Neuronal stem cell (in vitro differentiated cells): Measurements from ENCODE around the gene GTF3C1.

Experiments
- DNase-seq: peaks from one replicate; pipeline ENCODE4 v3.0.0-alpha.2; 2013; ENCODE audit warnings: low spot score
- H2AFZ ChIP-seq: one replicate; pipeline ENCODE4 v1.6.1; 2013; ENCODE audit warnings: mild to moderate bottlenecking, low read length, inconsistent platforms
- H2AK5ac ChIP-seq: 2 replicates; pipeline ENCODE4 v1.6.1; 2013; ENCODE audit warnings: low read depth, mild to moderate bottlenecking, inconsistent platforms, low read length, moderate library complexity, mixed read lengths
- H2BK120ac ChIP-seq: 2 replicates; pipeline ENCODE4 v1.6.1; 2013; ENCODE audit warnings: low read depth, mild to moderate bottlenecking, inconsistent platforms, low read length, moderate library complexity, mixed read lengths
- H2BK12ac ChIP-seq: one replicate; pipeline ENCODE4 v1.6.1; 2013; ENCODE audit warnings: low read length, inconsistent platforms
- H2BK15ac ChIP-seq: 2 replicates; pipeline ENCODE4 v1.6.1; 2013; ENCODE audit warnings: mild to moderate bottlenecking, low read length, inconsistent platforms, mixed read lengths
- H2BK5ac ChIP-seq: one replicate; pipeline ENCODE4 v1.6.1; 2013; ENCODE audit warnings: inconsistent platforms, mild to moderate bottlenecking, low read length, moderate library complexity
- H3K14ac ChIP-seq: one replicate; pipeline ENCODE4 v1.6.1; 2013; ENCODE audit warnings: low read length, inconsistent platforms
- H3K18ac ChIP-seq: 2 replicates; pipeline ENCODE4 v1.6.1; 2013; ENCODE audit warnings: low read length, inconsistent platforms
- H3K23ac ChIP-seq: 2 replicates; pipeline ENCODE4 v1.6.1; 2013; ENCODE audit warnings: low read depth, mild to moderate bottlenecking, mixed read lengths, low read length, inconsistent platforms; ENCODE audit not compliant: poor library complexity
- H3K27ac ChIP-seq: replicated peaks from 3 replicates; pipeline ENCODE4 v1.5.1; 2013; ENCODE audit warnings: low read length, inconsistent platforms
- H3K27me3 ChIP-seq, 3 experiments: 2 replicates each; pipeline ENCODE4 v1.6.1; 2013; ENCODE audit warnings: low read length in 3 of 3, mild to moderate bottlenecking in 2 of 3, inconsistent platforms in 1 of 3, low read depth in 1 of 3, mixed read lengths in 1 of 3, moderate library complexity in 1 of 3; ENCODE audit not compliant: control insufficient read depth in 3 of 3, insufficient read depth in 3 of 3
- H3K36me3 ChIP-seq, 2 donors: replicated peaks in 1 of 2; 2 replicates each; pipeline ENCODE4 v1.6.1; 2013; ENCODE audit warnings: low read length in 2 of 2; ENCODE audit not compliant: control insufficient read depth in 2 of 2, insufficient read depth in 2 of 2
- H3K4ac ChIP-seq: 2 replicates; pipeline ENCODE4 v1.6.1; 2013; ENCODE audit warnings: inconsistent platforms, mild to moderate bottlenecking, low read length, moderate library complexity
- H3K4me1 ChIP-seq, 2 donors: 1 replicate in 1 of 2; 2 replicates in 1 of 2; pipeline ENCODE4 v1.6.1; 2013; ENCODE audit warnings: low read length in 2 of 2, low read depth in 1 of 2; ENCODE audit not compliant: control insufficient read depth in 2 of 2, insufficient read depth in 1 of 2
- H3K4me2 ChIP-seq: one replicate; pipeline ENCODE4 v1.6.1; 2013; ENCODE audit warnings: mild to moderate bottlenecking, low read length, inconsistent platforms; ENCODE audit not compliant: insufficient read depth, poor library complexity, severe bottlenecking
- H3K4me3 ChIP-seq, 2 donors: 2 replicates each; pipeline ENCODE4 v1.5.1; 2013; ENCODE audit warnings: low read length in 2 of 2, mild to moderate bottlenecking in 2 of 2, inconsistent platforms in 1 of 2, moderate library complexity in 1 of 2
- H3K79me1 ChIP-seq: one replicate; pipeline ENCODE4 v1.6.1; 2013; ENCODE audit warnings: low read depth, mild to moderate bottlenecking, inconsistent platforms, low read length, moderate library complexity
- H3K9ac ChIP-seq: one replicate; pipeline ENCODE4 v1.6.1; 2013; ENCODE audit warnings: mild to moderate bottlenecking, low read depth, low read length, inconsistent platforms; ENCODE audit not compliant: poor library complexity
- H3K9me3 ChIP-seq, 2 donors: replicated peaks in 1 of 2; 2 replicates each; pipeline versions ENCODE3 to v1.6.1; 2013; ENCODE audit warnings: low read length in 2 of 2, mild to moderate bottlenecking in 2 of 2, inconsistent platforms in 1 of 2, low read depth in 1 of 2, mixed read lengths in 1 of 2, moderate library complexity in 1 of 2; ENCODE audit not compliant: control insufficient read depth in 2 of 2, insufficient read depth in 1 of 2
- H4K8ac ChIP-seq: one replicate; pipeline ENCODE4 v1.6.1; 2013; ENCODE audit warnings: low read depth, mild to moderate bottlenecking, inconsistent platforms, low read length, moderate library complexity
- H4K91ac ChIP-seq: one replicate; pipeline ENCODE4 v1.6.1; 2013; ENCODE audit warnings: low read length, low read depth, mild to moderate bottlenecking, inconsistent platforms; ENCODE audit not compliant: poor library complexity
- WGBS, 2 donors: extraction: QIAGEN DNeasy Blood & Tissue Kit; methylation state at CpG; one replicate each; pipeline ENCODE4 v1.1.7; 2013; ENCODE audit warnings: missing lambda C conversion rate in 2 of 2, mixed read lengths in 1 of 2; ENCODE audit not compliant: insufficient read length in 2 of 2, insufficient replicate concordance in 1 of 2; ENCODE audit errors: extremely low coverage in 2 of 2; 5-methylcytosine and 5-hydroxymethylcytosine counted together

GTF3C1 gene

DNA sequence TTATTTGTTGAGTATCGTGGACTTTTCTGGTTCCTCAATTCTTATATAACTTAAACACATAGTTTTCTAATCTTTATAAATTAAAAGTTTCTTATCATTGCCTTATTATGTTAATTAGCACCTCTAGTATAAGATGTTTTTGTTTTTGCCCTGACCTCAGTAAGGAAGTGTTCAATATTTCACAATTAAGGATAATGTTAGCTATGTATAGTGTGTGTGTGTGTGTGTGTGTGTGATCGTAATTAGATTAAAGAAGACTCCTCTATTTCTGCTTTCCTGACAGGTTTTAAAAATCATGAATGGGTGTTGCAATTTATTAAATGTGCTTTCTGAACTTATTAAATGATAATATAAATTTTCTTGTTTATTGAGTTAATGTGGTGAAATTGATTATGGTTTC is 135.8 kb downstream of the GTF3C1 start:
- no peak overlapping the region for H3K27ac ChIP-seq
- H3K79me1 ChIP-seq = no peaks in the 10 kb centered on the region
- DNase-seq = no peak
- H3K4ac ChIP-seq = no peak overlapping the region
- no peak overlapping the region for H3K4me3 ChIP-seq
- H3K4me2 ChIP-seq = no peak overlapping the region
- peaks cover 0 to 2% of the 10 kb centered on the region in 2 donors for H3K4me1 ChIP-seq
- no peaks in the 10 kb centered on the region for H3K27me3 ChIP-seq
- H3K9me3 ChIP-seq = peaks cover 0 to 5% of the 10 kb centered on the region in 2 donors
- H2AK5ac ChIP-seq = no peak overlapping the region
- H3K36me3 ChIP-seq = no peaks in the 10 kb centered on the region
- H3K9ac ChIP-seq = no peak overlapping the region
- H2BK15ac ChIP-seq = no peak overlapping the region
- no peak overlapping the region for H4K8ac ChIP-seq
- no peak overlapping the region for H3K14ac ChIP-seq
- no peak overlapping the region for H2BK5ac ChIP-seq
- H3K23ac ChIP-seq = no peak overlapping the region
- no peak overlapping the region for H2BK120ac ChIP-seq
- WGBS, 2 donors = no CpG with 5 or more reads among the region's 2 CpGs
- H2BK12ac ChIP-seq = no peak overlapping the region
- no peak overlapping the region for H3K18ac ChIP-seq
- H2AFZ ChIP-seq = no peak overlapping the region
- no peak overlapping the region for H4K91ac ChIP-seq

DNA sequence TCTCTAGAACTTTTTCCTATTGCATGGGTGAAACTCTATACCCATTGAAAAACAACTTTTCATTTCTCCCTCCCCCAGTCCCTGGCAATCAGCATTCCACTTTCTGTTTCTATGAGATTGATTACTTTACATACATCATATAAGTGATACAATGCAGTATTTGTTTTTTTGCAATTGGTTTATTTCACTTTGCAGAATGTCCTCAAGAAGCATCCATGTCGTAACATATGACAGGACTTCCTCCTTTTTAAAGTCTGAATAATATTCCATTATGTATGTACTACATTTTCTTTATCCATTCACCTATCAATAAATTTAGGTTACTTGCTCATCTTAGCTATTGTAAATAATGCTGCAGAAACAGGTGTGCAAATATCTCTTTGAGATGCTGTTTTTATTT is 139.0 kb downstream of the GTF3C1 start:
- H2AK5ac ChIP-seq = no peak overlapping the region
- no peak overlapping the region for H2BK15ac ChIP-seq
- no peaks in the 10 kb centered on the region for H3K27me3 ChIP-seq
- H3K4me1 ChIP-seq = peaks cover 4 to 6% of the 10 kb centered on the region in 2 donors
- no peak overlapping the region for H3K4me2 ChIP-seq
- WGBS, 2 donors = no CpG with 5 or more reads among the region's 1 CpG
- no peak overlapping the region for H4K8ac ChIP-seq
- H3K79me1 ChIP-seq = no peaks in the 10 kb centered on the region
- no peak overlapping the region for H3K4me3 ChIP-seq
- DNase-seq = no peak
- H3K36me3 ChIP-seq = no peaks in the 10 kb centered on the region
- H2BK120ac ChIP-seq = no peak overlapping the region
- H3K9me3 ChIP-seq = peaks cover 0 to 5% of the 10 kb centered on the region in 2 donors
- H3K14ac ChIP-seq = no peak overlapping the region
- no peak overlapping the region for H2BK5ac ChIP-seq
- H3K27ac ChIP-seq = no peak overlapping the region
- no peak overlapping the region for H2BK12ac ChIP-seq
- no peak overlapping the region for H3K23ac ChIP-seq
- no peak overlapping the region for H4K91ac ChIP-seq
- H2AFZ ChIP-seq = no peak overlapping the region
- no peak overlapping the region for H3K4ac ChIP-seq
- no peak overlapping the region for H3K18ac ChIP-seq
- H3K9ac ChIP-seq = no peak overlapping the region
